Right cardiac atrium (tissue), 5 donors: Measurements from ENCODE around the gene EGFL8. TPM values are rescaled to one million over a fixed set of nuclear protein-coding genes. Genes with fewer than 3 reads are reported as not detected.

Source experiments
- ATAC-seq, 2 donors: fragments of 200-7000 bp; cut with Tn5 transposase; one replicate each; pipeline versions ENCODE4 v1.8.0 to v1.9.1; 2020; ENCODE audit warnings: moderate library complexity in 2 of 2, mild to moderate bottlenecking in 1 of 2
- DNase-seq, 3 donors: peaks; one replicate each; pipeline ENCODE4 v3.0.0-alpha.2; 2020
- H3K27ac ChIP-seq: one replicate; pipeline ENCODE4 v1.5.1; 2013; ENCODE audit warnings: mild to moderate bottlenecking, low read length, control low read depth, moderate library complexity
- H3K27me3 ChIP-seq: one replicate; pipeline ENCODE4 v1.6.1; 2013; ENCODE audit not compliant: control insufficient read depth, insufficient read depth
- H3K4me1 ChIP-seq: one replicate; pipeline ENCODE4 v1.6.1; 2013; ENCODE audit warnings: low read length; ENCODE audit not compliant: control insufficient read depth, insufficient read depth
- H3K4me3 ChIP-seq: one replicate; pipeline ENCODE4 v1.5.1; 2013; ENCODE audit warnings: low read length, control low read depth
- H3K9me3 ChIP-seq: one replicate; pipeline ENCODE4 v1.6.1; 2013; ENCODE audit warnings: low read length; ENCODE audit not compliant: control insufficient read depth
- WGBS: extraction: QIAGEN DNeasy Blood & Tissue Kit; methylation state at CpG from one replicate; pipeline ENCODE4 v1.1.7; 2013; 5-methylcytosine and 5-hydroxymethylcytosine counted together
- intact Hi-C, 4 donors: fragments of 100-400 bp; cut with DNase I; formaldehyde crosslinking; loops; one replicate each; pipeline versions ENCODE4 v1.11.0 to v1.14.0; 2022 to 2023
- polyA plus RNA-seq: library from polyadenylated mRNA; stranded (reverse); fragments of 200-250 nt; gene quantifications from one replicate; pipeline ENCODE4 v1.2.3, GENCODE V29; 2013
- total RNA-seq, 4 donors: library from RNA; stranded (reverse); fragmentation: NEBNext Ultra II Directional; extraction: Animal tissue kit (Norgen Biotek cat#: 25700); gene quantifications; one replicate each; pipeline ENCODE4 v1.2.1, GENCODE V29; 2021
- donor health status: healthy with polysubstance abuse.
- donor health status: DM: no; HTN: yes; CAD: no.
- donor health status: DM: no; HTN: no; CAD: no.
- donor health status: DM: no; HTN: yes; CAD: no; lungs with severe emphysema.
- donor health status: DM: yes; HTN: yes; CAD: no.

Gene EGFL8
- total and polyA plus RNA-seq, 5 donors, result 8.4 to 16.9 (median 12.6) TPM

- Histone ChIP-seq H3K27ac (no peak overlapping the region), H3K4me1 (no peaks in the 10 kb centered on the region), H3K4me3 (no peak overlapping the region), H3K9me3 (no peaks in the 10 kb centered on the region), H3K27me3 (no peaks in the 10 kb centered on the region)
- ATAC-seq (peak in 1 of 2 donors; percentile 6), DNase-seq (peak in 2 of 3 donors; percentile 35 to 60)
- intact Hi-C loops, result no loop called here
- 72% methylated on average over 11 of the region's 11 CpGs for WGBS
Measured at GRCh38 chr6:32168807-32169591, 4.6 kb downstream of the EGFL8 start.

GRCh38 chr6:32170294-32170693 lies 5.9 kb downstream of the EGFL8 start:
- Histone ChIP-seq H3K27ac (no peak overlapping the region), H3K4me1 (no peaks in the 10 kb centered on the region), H3K4me3 (no peak overlapping the region), H3K27me3 (no peaks in the 10 kb centered on the region), H3K9me3 (no peaks in the 10 kb centered on the region)
- DNase-seq (peak in 1 of 3 donors; percentile 46), ATAC-seq (no peak)
- intact Hi-C loops, result loop anchor here in 1 of 4 donors (10.0 kb wide), 1 partner anchor 45 kb away; the partner anchor contains the start of gene ATF6B
- 89% methylated on average over 11 of the region's 11 CpGs for WGBS

GRCh38 chr6:32171234-32171633 lies 6.8 kb downstream of the EGFL8 start:
- Histone ChIP-seq H3K27me3 (no peaks in the 10 kb centered on the region), H3K9me3 (no peaks in the 10 kb centered on the region), H3K27ac (no peak overlapping the region), H3K4me1 (no peaks in the 10 kb centered on the region), H3K4me3 (no peak overlapping the region)
- intact Hi-C loops, result loop anchor here in 1 of 4 donors (10.0 kb wide), 1 partner anchor 46 kb away; the partner anchor contains the start of gene ATF6B
- WGBS, result 92% methylated on average over 6 of the region's 6 CpGs
- ATAC-seq, result no peak
- DNase-seq, result peak in 1 of 3 donors; percentile 32

GRCh38 chr6:32173051-32173727 lies 8.8 kb downstream of the EGFL8 start:
- DNase-seq (no peak), ATAC-seq (no peak)
- no peaks in the 10 kb centered on the region for H3K27me3 ChIP-seq
- intact Hi-C loops, result loop anchor here in 1 of 4 donors (10.0 kb wide), 1 partner anchor 48 kb away; the partner anchor contains the start of gene ATF6B
- H3K27ac ChIP-seq, result no peak overlapping the region
- H3K9me3 ChIP-seq, result no peaks in the 10 kb centered on the region
- WGBS, result 78% methylated on average over 4 of the region's 4 CpGs
- H3K4me3 ChIP-seq, result no peak overlapping the region
- no peaks in the 10 kb centered on the region for H3K4me1 ChIP-seq

GRCh38 chr6:32174416-32174815 lies 10.0 kb downstream of the EGFL8 start:
- Histone ChIP-seq H3K4me1 (peaks cover 3% of the 10 kb centered on the region), H3K27ac (no peak overlapping the region), H3K4me3 (no peak overlapping the region), H3K27me3 (no peaks in the 10 kb centered on the region), H3K9me3 (no peaks in the 10 kb centered on the region)
- ATAC-seq (no peak), DNase-seq (no peak)
- intact Hi-C loops, result loop anchor here in 1 of 4 donors (10.0 kb wide), 1 partner anchor 50 kb away; the partner anchor contains the start of gene ATF6B
- 78% methylated on average over 1 of the region's 1 CpG for WGBS

GRCh38 chr6:32175322-32175710 lies 10.9 kb downstream of the EGFL8 start:
- DNase-seq, result no peak
- peak overlapping the region; percentile 76 for H3K27ac ChIP-seq
- WGBS, result 18% methylated on average over 2 of the region's 2 CpGs
- peak overlapping the region; percentile 88 for H3K4me3 ChIP-seq
- peaks cover 4% of the 10 kb centered on the region for H3K4me1 ChIP-seq
- intact Hi-C loops, result loop anchor here in 1 of 4 donors (10.0 kb wide), 1 partner anchor 51 kb away; the partner anchor contains the start of gene ATF6B
- ATAC-seq, result no peak
- no peaks in the 10 kb centered on the region for H3K27me3 ChIP-seq
- H3K9me3 ChIP-seq, result no peaks in the 10 kb centered on the region

GRCh38 chr6:32175711-32176475 lies 11.5 kb downstream of the EGFL8 start, which contains the start of gene AGPAT1:
Gene AGPAT1, minus strand, starts transcription at chr6:32176084. Its CDS starts 4,588 bp downstream, at chr6:32171496.
- ATAC-seq, result peak; percentile 79
- peaks cover 4% of the 10 kb centered on the region for H3K4me1 ChIP-seq
- intact Hi-C loops, result loop anchor here in 1 of 4 donors (10.0 kb wide), 1 partner anchor 51 kb away; the partner anchor contains the start of gene ATF6B

GRCh38 chr6:32176476-32177182 lies 12.2 kb downstream of the EGFL8 start:
- Histone ChIP-seq H3K27ac (peak overlapping the region; percentile 98), H3K27me3 (no peaks in the 10 kb centered on the region), H3K4me3 (peak overlapping the region; percentile 33), H3K9me3 (no peaks in the 10 kb centered on the region), H3K4me1 (peaks cover 4% of the 10 kb centered on the region)
- WGBS, result 20% methylated on average over 5 of the region's 5 CpGs
- ATAC-seq (no peak), DNase-seq (no peak)
- intact Hi-C loops, result loop anchor here in 1 of 4 donors (10.0 kb wide), 1 partner anchor 52 kb away; the partner anchor contains the start of gene ATF6B

More at GRCh38 chr6:32175711-32176475, 11.5 kb downstream of the EGFL8 start, which contains the start of gene AGPAT1:
- Histone ChIP-seq H3K4me3 (peak within 1 kb of the TSS; percentile 88), H3K9me3 (no peaks in the 10 kb centered on the region), H3K27me3 (no peaks in the 10 kb centered on the region), H3K27ac (peak within 1 kb of the TSS; percentile 98)
- DNase-seq, result peak; percentile 98 to 99 (median 99)
- WGBS, result under 1% methylated on average over 27 of the region's 27 CpGs

GRCh38 chr6:32177183-32177787 lies 12.9 kb downstream of the EGFL8 start:
- Histone ChIP-seq H3K4me3 (peak overlapping the region; percentile 33), H3K27ac (peak overlapping the region; percentile 98), H3K27me3 (no peaks in the 10 kb centered on the region), H3K4me1 (peaks cover 4% of the 10 kb centered on the region), H3K9me3 (no peaks in the 10 kb centered on the region)
- DNase-seq (peak in 1 of 3 donors; percentile 71), ATAC-seq (peak; percentile 17 to 25)
- WGBS, result under 1% methylated on average over 20 of the region's 20 CpGs
- intact Hi-C loops, result loop anchor here in 1 of 4 donors (10.0 kb wide), 1 partner anchor 52 kb away; the partner anchor contains the start of gene ATF6B
